Left cardiac atrium (tissue), 4 donors: ENCODE data around the gene DMBT1. TPM values are rescaled to one million over a fixed set of nuclear protein-coding genes. Genes with fewer than 3 reads are reported as not detected.

Experiments
- ATAC-seq, 2 donors: fragments of 200-7000 bp; cut with Tn5 transposase; one replicate each; pipeline ENCODE4 v1.9.1; 2020; ENCODE audit warnings: mild to moderate bottlenecking in 2 of 2, moderate library complexity in 2 of 2
- DNase-seq: peaks from one replicate; pipeline ENCODE4 v3.0.0-alpha.2; 2020
- intact Hi-C, 2 donors: fragments of 100-400 bp; cut with DNase I; formaldehyde crosslinking; loops; one replicate each; pipeline versions ENCODE4 v1.14.1 to v1.15.1; 2022 to 2023
- long read RNA-seq: library from polyadenylated mRNA; unstranded; transcript quantifications from one replicate; pipeline ENCODE4 v2.0.0, GENCODE V29; 2021
- total RNA-seq, 2 donors: library from RNA; stranded (reverse); fragmentation: NEBNext Ultra II Directional; extraction: Animal tissue kit (Norgen Biotek cat#: 25700); gene quantifications; one replicate each; pipeline ENCODE4 v1.2.1, GENCODE V29; 2021
- donor health status: DM: no; HTN: yes; CAD: no.
- donor health status: DM: no; HTN: yes; CAD: no; lungs with severe emphysema.
- donor health status: DM: yes; HTN: yes; CAD: no.
- donor health status: Dilated cardiomyopathy.

Gene DMBT1
- total RNA-seq: not detected
- long read RNA-seq: 0 reads

DNA sequence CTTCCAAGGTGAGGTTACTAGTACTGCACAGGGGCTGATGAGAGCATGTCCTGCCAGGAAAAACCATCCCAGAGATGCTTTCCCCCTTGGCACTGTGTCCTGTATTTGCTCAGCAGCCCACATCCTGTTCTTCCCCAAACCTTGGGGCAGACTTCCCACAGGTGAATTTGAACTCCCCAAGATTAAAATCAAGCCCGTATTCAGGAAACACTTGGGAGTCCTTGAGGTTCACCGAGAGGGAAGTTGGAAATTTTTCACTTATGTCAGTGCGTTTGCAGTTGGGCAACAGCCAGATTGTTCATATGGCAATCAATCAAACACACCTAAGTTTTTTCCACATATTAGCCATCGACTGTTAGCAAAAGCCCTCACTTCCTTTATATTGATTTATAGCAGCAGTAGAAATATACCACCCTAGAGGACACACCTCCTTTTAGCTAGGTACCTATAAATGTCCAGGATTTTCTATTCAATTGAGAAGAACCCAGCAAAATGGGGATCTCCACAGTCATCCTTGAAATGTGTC is at the start of gene DMBT1:
TSS of gene DMBT1 (plus strand) at position 476 of the 526 bp plus-strand sequence. CDS start at position 493, 17 bp downstream.
- intact Hi-C loops: loop anchor here (5.0 to 10.0 kb wide), 6 partner anchors 38 to 266 kb away; partner anchors contain the start of gene HTRA1 (in 1 of the 2)
- ATAC-seq: no peak
- DNase-seq: no peak

GRCh38 chr10:122513053-122513452 is 47.5 kb upstream of the DMBT1 start:
- DNase-seq (no peak), ATAC-seq (no peak)
- intact Hi-C loops: no loop called here

DNA sequence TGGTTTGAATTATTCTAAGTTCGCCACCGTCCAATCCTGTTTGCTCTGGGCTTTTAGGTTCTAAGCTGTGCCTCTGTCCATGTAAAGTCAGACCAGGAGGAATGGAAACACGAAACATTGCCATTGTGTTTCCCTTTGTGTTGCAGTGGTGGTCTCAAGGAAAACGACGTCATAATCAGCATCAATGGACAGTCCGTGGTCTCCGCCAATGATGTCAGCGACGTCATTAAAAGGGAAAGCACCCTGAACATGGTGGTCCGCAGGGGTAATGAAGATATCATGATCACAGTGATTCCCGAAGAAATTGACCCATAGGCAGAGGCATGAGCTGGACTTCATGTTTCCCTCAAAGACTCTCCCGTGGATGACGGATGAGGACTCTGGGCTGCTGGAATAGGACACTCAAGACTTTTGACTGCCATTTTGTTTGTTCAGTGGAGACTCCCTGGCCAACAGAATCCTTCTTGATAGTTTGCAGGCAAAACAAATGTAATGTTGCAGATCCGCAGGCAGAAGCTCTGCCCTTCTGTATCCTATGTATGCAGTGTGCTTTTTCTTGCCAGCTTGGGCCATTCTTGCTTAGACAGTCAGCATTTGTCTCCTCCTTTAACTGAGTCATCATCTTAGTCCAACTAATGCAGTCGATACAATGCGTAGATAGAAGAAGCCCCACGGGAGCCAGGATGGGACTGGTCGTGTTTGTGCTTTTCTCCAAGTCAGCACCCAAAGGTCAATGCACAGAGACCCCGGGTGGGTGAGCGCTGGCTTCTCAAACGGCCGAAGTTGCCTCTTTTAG is 46.3 kb upstream of the DMBT1 start:
- no peak for DNase-seq
- intact Hi-C loops: no loop called here
- ATAC-seq: no peak

DNA sequence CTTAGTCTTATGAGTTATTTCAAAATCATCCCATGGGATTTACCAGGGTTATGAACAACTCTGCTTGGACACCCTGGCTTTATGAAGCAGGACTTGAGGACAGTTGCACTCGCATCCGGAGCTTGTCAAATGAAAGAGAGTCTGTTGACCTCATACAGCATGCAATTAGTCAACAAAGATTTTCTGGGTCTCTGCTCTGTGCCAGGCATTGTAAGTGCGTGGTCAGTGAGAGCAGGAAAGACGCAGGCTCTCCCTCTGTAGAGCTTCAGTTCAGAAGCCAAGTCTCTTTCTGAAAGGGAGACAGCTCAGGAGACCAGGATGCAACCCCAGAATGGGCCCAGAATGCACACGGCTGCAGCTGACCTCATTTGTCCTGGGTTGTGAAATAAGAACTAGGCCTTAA is 45.5 kb upstream of the DMBT1 start:
- intact Hi-C loops: no loop called here
- peak; percentile 61 to 72 for ATAC-seq
- DNase-seq: no peak

DNA sequence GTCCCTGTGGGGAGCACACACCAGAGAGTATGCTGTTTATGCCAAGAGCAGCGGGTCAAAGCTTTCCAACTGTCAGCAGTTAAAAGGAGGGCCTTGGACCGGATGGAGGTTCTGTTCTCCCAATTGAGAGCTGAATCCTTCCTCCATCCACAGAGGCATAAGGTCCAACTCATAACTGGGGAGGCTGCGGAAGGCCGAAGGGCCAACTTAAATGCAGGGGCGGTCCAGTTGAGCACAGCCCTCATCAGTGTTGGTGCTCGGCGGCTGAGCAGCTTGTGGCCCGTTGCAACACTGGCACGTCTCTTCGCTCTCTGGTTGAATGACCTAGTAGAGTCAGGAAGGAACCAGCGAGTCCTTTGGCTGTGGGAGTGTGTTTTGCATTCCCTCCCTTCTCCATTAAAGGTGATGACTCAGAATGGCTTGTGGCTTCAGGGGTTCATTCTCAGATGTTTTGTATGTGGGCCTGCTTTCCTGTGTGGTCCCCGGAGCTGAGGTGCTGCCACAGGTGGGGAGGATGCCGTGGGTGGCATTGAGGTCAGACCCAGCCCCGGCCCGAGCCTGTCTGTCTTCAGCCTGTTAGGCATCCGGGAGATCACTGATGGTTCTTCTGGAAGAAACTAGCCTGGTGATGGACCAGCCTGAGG is 44.8 kb upstream of the DMBT1 start:
- DNase-seq: no peak
- peak; percentile 56 to 79 for ATAC-seq
- intact Hi-C loops: no loop called here

DNA sequence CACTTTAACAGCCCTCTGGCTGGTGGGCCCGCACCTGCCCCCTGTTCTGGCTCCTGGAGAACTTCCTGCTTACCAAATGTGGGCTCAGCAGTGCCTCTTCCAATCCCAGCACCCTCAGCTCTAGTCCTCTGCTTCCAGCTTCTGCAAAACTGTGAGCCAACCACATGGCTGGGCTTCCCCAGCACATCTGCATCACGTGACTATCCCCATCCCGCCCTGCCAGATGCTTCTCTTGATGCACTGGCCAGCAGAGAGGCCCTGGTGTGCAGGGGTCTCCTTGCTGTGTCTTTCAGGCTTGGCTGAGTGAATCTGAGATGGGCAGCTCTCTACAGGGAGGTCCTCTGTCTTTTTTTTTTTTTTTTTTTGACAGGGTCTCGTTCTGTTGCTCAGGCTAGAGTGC is 43.8 kb upstream of the DMBT1 start:
- DNase-seq (no peak), ATAC-seq (no peak)
- intact Hi-C loops: no loop called here

GRCh38 chr10:122519144-122519543 is 41.4 kb upstream of the DMBT1 start:
- no peak for DNase-seq
- intact Hi-C loops: no loop called here
- no peak for ATAC-seq

- intact Hi-C loops: loop anchor here in 1 of 2 donors (5.0 kb wide), 1 partner anchor 42 kb away; the partner anchor contains the start of gene DMBT1
- ATAC-seq (no peak), DNase-seq (no peak)
These were observed 40.7 kb upstream of the DMBT1 start for GRCh38 chr10:122519873-122520272.

DNA sequence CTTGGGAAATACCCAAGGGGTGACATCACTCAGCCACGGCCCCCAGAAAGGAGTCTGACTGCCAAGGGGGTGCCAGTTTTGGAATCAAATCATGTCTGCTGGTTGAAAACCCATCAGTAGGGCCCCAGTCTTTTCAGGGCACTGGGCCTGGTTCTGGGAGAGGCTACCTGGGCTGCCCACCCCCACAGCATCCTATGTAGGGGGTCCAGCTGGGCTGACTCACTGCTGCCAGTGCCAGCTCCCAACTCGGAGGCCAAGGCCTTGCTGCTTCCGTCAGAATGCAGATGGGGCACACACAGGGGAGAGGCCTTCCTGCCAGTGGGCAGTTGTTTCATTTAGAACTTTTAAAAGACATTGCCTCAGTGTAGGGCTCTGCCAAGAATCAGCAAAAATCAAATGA is 39.5 kb upstream of the DMBT1 start:
- ATAC-seq (no peak), DNase-seq (no peak)
- intact Hi-C loops: loop anchor here in 1 of 2 donors (5.0 kb wide), 1 partner anchor 41 kb away; the partner anchor contains the start of gene DMBT1

- DNase-seq: no peak
- no peak for ATAC-seq
- intact Hi-C loops: loop anchor here in 1 of 2 donors (5.0 kb wide), 1 partner anchor 37 kb away; the partner anchor contains the start of gene DMBT1
These were observed 35.7 kb upstream of the DMBT1 start for GRCh38 chr10:122524811-122525210.

- DNase-seq (no peak), ATAC-seq (no peak)
- intact Hi-C loops: no loop called here
These were observed 34.8 kb upstream of the DMBT1 start for GRCh38 chr10:122525788-122526187.

GRCh38 chr10:122526892-122527291 is 33.7 kb upstream of the DMBT1 start:
- no peak for DNase-seq
- no peak for ATAC-seq
- intact Hi-C loops: no loop called here

DNA sequence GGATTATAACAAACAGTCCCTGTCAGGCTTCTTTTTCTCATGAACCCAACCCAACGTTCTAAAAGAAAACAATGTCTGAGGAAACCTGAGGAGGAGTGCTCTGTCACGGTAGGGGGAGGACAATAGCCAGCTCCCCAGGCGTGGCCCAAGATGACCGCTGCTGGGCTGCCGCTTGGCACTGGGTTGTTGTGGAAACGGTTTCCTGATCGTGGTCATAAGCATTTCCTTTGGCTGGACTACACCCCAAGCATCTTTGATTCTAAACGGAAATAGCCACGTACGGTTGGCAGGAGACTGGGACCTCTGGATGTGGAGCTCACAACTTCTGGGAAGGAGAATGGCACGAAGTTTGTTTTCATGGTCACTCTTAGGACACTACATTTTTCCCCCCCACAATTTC is 30.4 kb upstream of the DMBT1 start:
- DNase-seq: peak; percentile 76
- peak; percentile 77 to 82 for ATAC-seq
- intact Hi-C loops: no loop called here

GRCh38 chr10:122531261-122531660 is 29.3 kb upstream of the DMBT1 start:
- intact Hi-C loops: no loop called here
- ATAC-seq (no peak), DNase-seq (no peak)

GRCh38 chr10:122531939-122532338 is 28.6 kb upstream of the DMBT1 start:
- no peak for DNase-seq
- ATAC-seq: no peak
- intact Hi-C loops: no loop called here

GRCh38 chr10:122532601-122533296 is 27.8 kb upstream of the DMBT1 start:
- DNase-seq (no peak), ATAC-seq (no peak)
- intact Hi-C loops: no loop called here

DNA sequence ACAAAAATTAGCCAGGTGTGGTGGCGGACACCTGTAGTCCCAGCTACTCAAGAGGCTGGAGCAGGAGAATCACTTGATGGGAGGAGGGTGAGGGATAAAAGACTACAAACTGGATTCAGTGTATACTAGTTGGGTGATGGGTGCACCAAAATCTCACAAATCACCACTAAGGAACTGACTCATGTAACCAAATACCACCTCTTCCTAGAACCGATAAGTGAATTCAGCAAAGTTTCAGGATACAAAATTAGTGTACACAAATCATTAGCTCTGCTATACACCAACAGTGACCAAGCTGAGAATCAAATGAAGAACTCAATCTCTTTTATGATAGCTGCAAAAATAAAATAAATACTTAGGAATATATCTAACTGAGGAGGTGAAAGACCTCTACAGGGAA is 23.0 kb upstream of the DMBT1 start:
- DNase-seq (no peak), ATAC-seq (no peak)
- intact Hi-C loops: no loop called here

GRCh38 chr10:122541541-122542002 is 19.0 kb upstream of the DMBT1 start:
- ATAC-seq (no peak), DNase-seq (no peak)
- intact Hi-C loops: no loop called here

- intact Hi-C loops: no loop called here
- DNase-seq (no peak), ATAC-seq (no peak)
These were observed 16.7 kb upstream of the DMBT1 start for GRCh38 chr10:122543676-122544445.
